ENCODE measurements around the gene SETBP1.
A peak's percentile ranks its signal among the peaks of the same experiment; 100 is the strongest.

SETBP1 gene

GRCh38 chr18:45110577-45111501, 430.2 kb downstream of the SETBP1 start:
- peak; percentile 25 for DNase-seq (ENCODE audit: low spot score)

GRCh38 chr18:45111502-45111848, 430.8 kb downstream of the SETBP1 start:
- DNase-seq (ENCODE audit: low spot score): no peak

- DNase-seq (ENCODE audit: low spot score): no peak
These were observed 432.0 kb downstream of the SETBP1 start for GRCh38 chr18:45112682-45113081.

GRCh38 chr18:45116116-45116515, 435.4 kb downstream of the SETBP1 start:
- no peak for DNase-seq (ENCODE audit: low spot score)
